ENCODE measurements around the gene RADIL.
A peak's percentile ranks its signal among the peaks of the same experiment; 100 is the strongest.

RADIL gene, protein sequence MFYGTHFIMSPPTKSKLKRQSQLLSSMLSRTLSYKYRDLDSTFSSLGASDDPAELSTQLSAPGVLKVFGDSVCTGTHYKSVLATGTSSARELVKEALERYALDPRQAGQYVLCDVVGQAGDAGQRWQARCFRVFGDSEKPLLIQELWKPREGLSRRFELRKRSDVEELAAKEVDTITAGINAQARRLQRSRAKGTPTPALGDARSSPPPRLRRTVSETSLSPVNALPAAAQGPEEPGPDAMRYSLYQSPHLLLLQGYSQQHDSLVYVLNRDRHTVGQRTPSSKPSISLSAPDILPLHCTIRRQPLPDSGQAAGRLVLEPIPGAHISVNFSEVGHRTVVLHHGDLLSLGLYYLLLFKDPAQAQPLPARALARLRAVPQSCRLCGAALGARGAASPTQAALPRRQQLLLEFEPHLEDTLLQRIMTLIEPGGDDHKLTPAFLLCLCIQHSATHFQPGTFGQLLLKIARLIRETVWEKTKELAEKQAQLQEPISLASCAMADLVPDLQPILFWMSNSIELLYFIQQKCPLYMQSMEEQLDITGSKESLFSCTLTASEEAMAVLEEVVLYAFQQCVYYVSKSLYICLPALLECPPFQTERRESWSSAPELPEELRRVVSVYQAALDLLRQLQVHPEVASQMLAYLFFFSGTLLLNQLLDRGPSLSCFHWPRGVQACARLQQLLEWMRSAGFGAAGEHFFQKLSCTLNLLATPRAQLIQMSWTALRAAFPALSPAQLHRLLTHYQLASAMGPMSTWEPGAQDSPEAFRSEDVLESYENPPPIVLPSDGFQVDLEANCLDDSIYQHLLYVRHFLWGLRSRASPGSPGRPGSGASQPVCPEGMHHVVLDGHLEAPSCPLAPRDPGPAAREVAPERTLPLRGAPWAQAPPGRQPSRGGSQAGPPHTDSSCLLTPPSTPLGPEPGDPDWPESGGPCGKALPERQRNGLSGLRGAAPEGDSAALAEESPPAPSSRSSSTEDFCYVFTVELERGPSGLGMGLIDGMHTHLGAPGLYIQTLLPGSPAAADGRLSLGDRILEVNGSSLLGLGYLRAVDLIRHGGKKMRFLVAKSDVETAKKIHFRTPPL
- total RNA-seq = 0 to 0.53 (median 0) reads per million in 9 experiments

DNA sequence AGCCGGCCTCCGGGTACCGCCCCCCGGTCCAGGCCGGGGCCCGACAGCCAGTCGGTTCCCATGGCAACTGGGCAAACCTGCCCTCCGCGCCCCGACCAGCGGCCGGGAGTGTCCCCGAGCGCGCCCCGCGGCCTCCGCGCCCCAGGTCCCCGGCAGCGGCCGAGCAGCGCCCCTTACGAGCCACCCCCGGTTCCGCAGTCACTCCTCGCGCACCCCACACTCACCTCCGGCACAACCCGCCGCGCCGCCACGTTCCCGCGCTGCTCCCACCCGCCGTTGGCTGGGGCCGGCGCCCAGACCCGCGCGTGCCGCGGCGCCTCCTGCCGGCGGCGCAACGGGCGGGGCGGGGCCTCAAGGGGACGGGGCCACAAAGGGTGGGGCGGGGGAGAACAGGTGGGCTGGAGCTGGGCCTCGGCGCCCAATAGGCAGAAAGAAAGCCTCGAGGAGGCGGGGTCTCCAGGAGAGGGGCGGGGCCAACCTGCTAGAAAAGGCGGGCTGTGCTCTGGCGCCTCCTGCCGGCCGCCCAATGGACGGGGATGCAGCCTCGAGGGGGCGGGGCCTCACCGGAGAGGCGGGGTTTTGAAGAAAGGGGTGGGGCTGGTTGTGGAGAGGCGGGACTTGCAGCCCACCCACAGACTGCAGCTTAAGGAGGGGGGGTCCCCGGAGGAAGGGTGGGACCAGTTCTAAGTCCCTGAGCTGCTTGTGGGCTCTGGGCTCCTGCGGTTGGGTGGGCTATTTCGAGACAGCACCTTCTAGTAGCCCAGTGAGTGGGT, at the start of gene RADIL:
Gene RADIL (minus strand): TSS at position 345 of the 773 bp plus-strand sequence. CDS start 5,577 bp downstream, outside the sequence.
- H3K27ac Mint-ChIP-seq = no peak within 1 kb of the TSS
- H3K4me3 Mint-ChIP-seq = peak within 1 kb of the TSS; percentile 48 to 63
- H3K9me3 Mint-ChIP-seq = no peaks in the 10 kb centered on the region
- DNase-seq (peak; percentile 73 to 82 (median 79)), ATAC-seq (replicated peaks) (peak; percentile 92)
- H3K36me3 Mint-ChIP-seq (ENCODE audit: insufficient read depth) = no peaks in the 10 kb centered on the region
- H3K4me1 Mint-ChIP-seq (ENCODE audit: low read depth in 2 of 2) = peaks cover 0 to 9% of the 10 kb centered on the region in 2 donors
- H3K27me3 Mint-ChIP-seq = peaks cover 31 to 64% of the 10 kb centered on the region in 2 donors

DNA sequence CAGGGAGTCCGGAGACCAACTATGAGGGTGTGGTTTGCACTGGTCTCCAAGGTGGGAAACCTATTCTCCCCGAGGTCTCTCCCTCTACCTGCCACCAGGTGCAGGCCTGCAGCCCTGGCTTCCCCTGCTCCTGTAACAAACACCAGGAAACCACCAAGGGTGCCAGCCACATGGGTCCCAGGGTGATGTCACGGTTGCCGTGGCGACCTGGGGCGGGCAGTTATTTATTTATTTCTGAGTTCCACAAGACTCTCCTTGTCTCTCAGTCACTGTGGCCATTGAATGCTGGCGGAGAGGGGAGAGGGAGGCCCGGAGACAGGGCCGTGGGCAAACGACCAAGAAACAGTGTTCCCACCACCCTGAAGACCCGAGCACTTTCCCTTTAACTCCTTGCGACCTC, 48.4 kb upstream of the RADIL start:
- Mint-ChIP-seq H3K36me3 (ENCODE audit: insufficient read depth) (no peaks in the 10 kb centered on the region), H3K27me3 (peaks cover 0 to 36% of the 10 kb centered on the region in 2 donors), H3K4me3 (no peak overlapping the region), H3K4me1 (ENCODE audit: low read depth in 2 of 2) (no peaks in the 10 kb centered on the region), H3K27ac (peak overlapping the region in 1 of 2 donors; percentile 29), H3K9me3 (no peaks in the 10 kb centered on the region)
- peak; percentile 17 for ATAC-seq (replicated peaks)
- no peak for DNase-seq

DNA sequence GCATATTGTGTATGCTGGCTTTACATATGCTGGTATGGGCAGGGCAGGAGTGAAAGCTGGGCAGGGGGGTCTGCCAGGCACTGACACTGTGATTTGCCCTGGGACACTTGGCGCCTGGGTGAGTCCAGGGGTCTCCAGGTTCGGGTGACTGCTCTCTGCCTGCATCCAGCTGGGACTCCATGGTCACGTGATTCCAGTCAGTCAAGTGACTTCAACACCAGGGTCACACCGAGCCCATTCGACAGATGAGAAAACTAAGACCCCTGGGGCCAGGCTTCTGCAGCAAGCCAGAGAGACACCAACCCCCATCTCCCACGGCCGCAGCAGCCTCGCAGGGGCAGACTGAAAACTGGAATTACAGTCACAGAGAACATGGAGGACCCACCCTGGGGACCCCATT, 45.5 kb upstream of the RADIL start:
- Mint-ChIP-seq H3K27ac (no peak overlapping the region), H3K4me3 (no peak overlapping the region), H3K4me1 (ENCODE audit: low read depth in 2 of 2) (no peaks in the 10 kb centered on the region), H3K9me3 (no peaks in the 10 kb centered on the region), H3K27me3 (peaks cover 0 to 37% of the 10 kb centered on the region in 2 donors), H3K36me3 (ENCODE audit: insufficient read depth) (no peaks in the 10 kb centered on the region)
- no peak for DNase-seq
- no peak for ATAC-seq (replicated peaks)

DNA sequence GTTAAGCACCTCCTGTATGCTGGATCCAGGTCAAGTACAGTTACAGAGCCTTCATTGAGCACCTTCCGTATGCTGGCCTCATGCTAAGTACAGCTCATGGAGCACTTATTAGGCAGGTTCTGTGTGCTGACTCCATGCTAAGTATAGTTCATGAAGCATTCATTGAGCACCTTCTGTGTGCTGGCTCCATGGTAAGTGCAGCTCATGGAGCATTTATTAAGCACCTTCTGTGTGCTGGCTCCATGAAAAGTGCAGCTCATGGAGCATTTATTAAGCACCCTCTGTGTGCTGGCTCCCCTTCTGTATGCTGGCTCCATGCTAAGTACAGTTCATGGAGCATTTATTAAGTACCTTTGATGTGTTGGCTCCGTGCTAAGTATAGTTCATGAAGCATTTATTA, 44.9 kb upstream of the RADIL start:
- Mint-ChIP-seq H3K27ac (no peak overlapping the region), H3K27me3 (peaks cover 0 to 37% of the 10 kb centered on the region in 2 donors), H3K9me3 (no peaks in the 10 kb centered on the region), H3K4me1 (ENCODE audit: low read depth in 2 of 2) (no peaks in the 10 kb centered on the region), H3K4me3 (no peak overlapping the region), H3K36me3 (ENCODE audit: insufficient read depth) (no peaks in the 10 kb centered on the region)
- ATAC-seq (replicated peaks) = no peak
- no peak for DNase-seq

DNA sequence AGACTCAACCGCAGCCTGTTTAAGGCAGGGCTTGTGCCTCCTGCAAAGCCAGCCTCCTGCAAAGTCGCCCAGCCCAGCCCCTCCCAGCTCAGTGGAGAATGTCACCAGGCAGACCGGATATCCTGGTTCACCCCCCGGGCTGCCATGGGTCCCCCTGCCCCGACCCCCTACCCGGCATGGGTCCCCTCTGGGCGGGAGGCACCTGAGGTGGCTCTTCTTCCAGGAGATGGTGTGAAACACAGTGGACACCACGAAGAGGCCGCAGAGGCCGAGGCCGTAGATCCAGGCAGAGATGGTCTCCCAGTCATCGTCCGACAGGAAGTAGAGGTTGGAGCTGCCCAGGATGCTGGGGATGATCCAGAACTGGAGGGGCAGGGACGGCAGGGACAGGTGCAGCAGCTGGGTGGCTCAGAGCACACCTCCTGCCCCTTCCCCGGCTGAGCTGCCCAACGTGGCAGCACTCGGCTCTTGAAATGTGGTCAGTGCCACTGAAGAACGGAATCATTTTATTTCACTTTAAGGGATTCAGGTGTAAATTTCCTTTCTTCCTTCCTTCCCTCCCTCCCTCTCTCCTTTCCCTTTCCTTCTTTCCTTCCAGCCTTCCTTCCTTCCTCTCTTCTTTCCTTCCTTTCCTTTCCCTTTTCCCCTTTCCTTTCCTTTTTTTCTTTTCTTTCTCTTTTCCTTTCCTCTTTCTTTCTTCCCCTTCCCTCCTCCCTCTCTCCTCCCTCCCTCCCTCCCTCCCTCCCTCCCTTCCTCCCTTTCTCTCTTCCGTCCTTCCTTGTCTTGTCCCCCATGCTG, 36.7 kb upstream of the RADIL start:
- ATAC-seq (replicated peaks) (no peak), DNase-seq (no peak)
- Mint-ChIP-seq H3K27me3 (peaks cover 0 to 38% of the 10 kb centered on the region in 2 donors), H3K4me1 (ENCODE audit: low read depth in 2 of 2) (no peaks in the 10 kb centered on the region), H3K27ac (no peak overlapping the region), H3K4me3 (no peak overlapping the region), H3K36me3 (ENCODE audit: insufficient read depth) (no peaks in the 10 kb centered on the region), H3K9me3 (no peaks in the 10 kb centered on the region)

DNA sequence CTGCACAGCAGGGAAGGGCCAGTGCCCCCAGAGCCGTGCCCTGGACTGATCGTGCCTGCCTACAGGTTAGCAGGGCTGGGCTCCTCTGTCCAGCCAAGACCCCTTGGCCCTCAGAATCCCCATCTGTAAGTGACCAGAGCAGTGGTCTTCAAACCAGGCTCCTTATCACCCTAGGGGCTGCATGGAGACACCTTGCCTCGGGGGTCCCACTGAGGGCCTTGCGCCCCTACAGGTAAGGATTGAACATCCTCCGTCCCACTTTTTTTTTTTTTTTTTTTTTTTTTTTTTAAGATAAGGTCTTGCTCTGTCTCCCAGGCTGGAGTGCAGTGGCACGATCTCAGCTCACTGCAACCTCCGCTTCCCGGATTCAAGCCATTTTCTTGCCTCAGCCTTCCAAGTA, 32.6 kb upstream of the RADIL start:
- peaks cover under 1 to 13% of the 10 kb centered on the region in 2 donors for H3K27me3 Mint-ChIP-seq
- DNase-seq (no peak), ATAC-seq (replicated peaks) (no peak)
- H3K36me3 Mint-ChIP-seq (ENCODE audit: insufficient read depth) = no peaks in the 10 kb centered on the region
- H3K27ac Mint-ChIP-seq = no peak overlapping the region
- H3K4me1 Mint-ChIP-seq (ENCODE audit: low read depth in 2 of 2) = no peaks in the 10 kb centered on the region
- H3K4me3 Mint-ChIP-seq = no peak overlapping the region
- H3K9me3 Mint-ChIP-seq = no peaks in the 10 kb centered on the region

DNA sequence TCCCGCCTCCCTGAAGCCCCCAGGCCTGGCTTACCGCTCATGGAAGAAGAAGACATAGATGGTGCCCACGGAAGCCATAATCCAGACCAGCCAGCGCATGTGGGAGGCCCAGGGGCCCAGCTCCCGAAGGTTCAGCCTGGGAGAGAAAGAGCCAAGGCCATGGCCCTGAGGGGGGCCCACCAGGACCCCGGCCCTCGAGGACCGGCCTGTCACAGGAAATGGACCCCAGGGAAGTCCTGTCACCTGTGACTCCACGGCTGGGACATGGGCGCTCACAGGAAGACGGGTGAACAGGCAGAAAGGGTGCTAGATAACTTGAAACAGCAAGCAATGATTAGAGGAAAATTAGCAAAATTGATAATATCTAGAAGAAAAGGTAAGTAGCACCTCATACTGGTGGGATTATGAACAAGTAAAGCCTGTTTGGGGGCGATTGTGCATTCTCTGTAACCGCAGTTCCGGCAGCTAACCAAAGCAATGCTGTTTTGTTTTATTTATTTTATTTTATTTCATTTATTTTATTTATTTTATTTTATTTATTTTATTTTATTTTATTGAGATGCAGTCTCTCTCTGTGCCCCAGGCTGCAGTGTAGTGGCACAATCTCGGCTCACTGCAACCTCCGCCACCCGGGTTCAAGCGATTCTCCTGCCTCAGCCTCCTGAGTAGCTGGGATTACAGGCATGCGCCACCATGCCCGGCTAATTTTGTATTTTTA, 27.8 kb upstream of the RADIL start:
- DNase-seq (no peak), ATAC-seq (replicated peaks) (no peak)
- Mint-ChIP-seq H3K9me3 (no peaks in the 10 kb centered on the region), H3K27me3 (peaks cover 8 to 26% of the 10 kb centered on the region in 2 donors), H3K4me3 (no peak overlapping the region), H3K27ac (no peak overlapping the region), H3K36me3 (ENCODE audit: insufficient read depth) (no peaks in the 10 kb centered on the region), H3K4me1 (ENCODE audit: low read depth in 2 of 2) (no peaks in the 10 kb centered on the region)

DNA sequence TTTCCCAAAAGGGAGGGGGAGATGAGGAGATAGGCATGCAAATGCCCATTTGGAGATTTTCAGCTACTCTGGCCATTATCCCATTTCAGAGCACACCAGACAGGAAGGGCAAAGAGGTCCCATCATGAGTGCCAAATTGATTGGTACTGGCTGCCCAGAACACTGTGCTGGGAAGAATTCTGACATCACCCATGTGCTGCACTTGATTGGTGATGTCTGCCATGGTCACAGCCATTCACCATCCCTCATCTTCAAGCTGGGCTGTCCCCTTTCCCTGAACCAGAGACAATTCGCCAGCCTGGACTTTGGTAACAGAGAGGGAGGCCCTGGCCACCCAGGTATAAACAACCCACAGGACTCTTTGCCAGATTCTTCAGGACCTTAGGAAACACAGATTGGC, 23.2 kb upstream of the RADIL start:
- Mint-ChIP-seq H3K9me3 (no peaks in the 10 kb centered on the region), H3K27me3 (peaks cover 33 to 60% of the 10 kb centered on the region in 2 donors), H3K36me3 (ENCODE audit: insufficient read depth) (no peaks in the 10 kb centered on the region), H3K4me3 (no peak overlapping the region), H3K4me1 (ENCODE audit: low read depth in 2 of 2) (no peaks in the 10 kb centered on the region), H3K27ac (no peak overlapping the region)
- ATAC-seq (replicated peaks) = no peak
- DNase-seq = no peak

DNA sequence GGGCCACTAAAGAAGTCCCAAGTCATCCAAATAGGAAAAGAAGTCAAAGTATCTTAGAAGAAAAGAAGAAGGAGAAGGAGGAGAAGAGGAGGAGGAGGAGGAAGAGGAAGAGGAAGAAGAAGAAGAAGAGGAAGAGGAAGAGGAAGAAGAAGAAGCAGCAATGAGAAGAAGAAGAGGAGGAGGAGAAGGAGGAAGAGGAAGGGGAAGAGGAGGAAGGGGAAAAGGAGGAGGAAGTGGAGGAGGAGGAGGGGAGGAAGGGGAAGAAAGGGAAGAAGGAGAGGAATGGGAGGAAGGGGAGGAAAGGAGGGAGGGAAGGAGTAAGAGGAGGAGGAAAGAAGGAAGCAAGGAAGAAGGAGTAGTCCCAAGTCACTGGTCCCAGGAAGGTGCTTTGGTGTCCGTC, 21.7 kb upstream of the RADIL start:
- no peak for ATAC-seq (replicated peaks)
- Mint-ChIP-seq H3K36me3 (ENCODE audit: insufficient read depth) (no peaks in the 10 kb centered on the region), H3K27ac (no peak overlapping the region), H3K9me3 (no peaks in the 10 kb centered on the region), H3K27me3 (peaks cover 31 to 58% of the 10 kb centered on the region in 2 donors), H3K4me3 (no peak overlapping the region), H3K4me1 (ENCODE audit: low read depth in 2 of 2) (no peaks in the 10 kb centered on the region)
- no peak for DNase-seq

DNA sequence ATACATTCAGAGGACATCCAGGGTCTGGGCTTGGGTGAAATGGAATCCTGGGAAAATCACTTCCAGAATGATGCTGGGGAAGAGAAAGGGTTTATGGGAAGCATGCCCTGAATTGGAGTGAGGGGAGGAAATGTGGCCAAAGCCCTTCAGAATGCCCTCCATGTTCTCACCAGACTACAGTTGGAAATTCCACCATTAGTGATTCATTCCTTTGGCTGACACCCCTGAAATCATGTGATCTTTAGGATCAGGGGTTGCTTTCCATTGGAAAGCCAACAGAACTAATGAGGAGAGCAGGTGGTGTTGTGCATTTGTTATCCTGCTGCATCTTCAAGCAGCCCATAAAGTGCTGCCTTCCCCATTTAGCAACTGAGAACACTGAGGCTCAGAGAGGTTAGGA, 20.8 kb upstream of the RADIL start:
- DNase-seq = no peak
- Mint-ChIP-seq H3K36me3 (ENCODE audit: insufficient read depth) (no peaks in the 10 kb centered on the region), H3K27me3 (peaks cover 31 to 62% of the 10 kb centered on the region in 2 donors), H3K4me3 (no peak overlapping the region), H3K9me3 (no peaks in the 10 kb centered on the region), H3K4me1 (ENCODE audit: low read depth in 2 of 2) (no peaks in the 10 kb centered on the region), H3K27ac (no peak overlapping the region)
- ATAC-seq (replicated peaks) = no peak

DNA sequence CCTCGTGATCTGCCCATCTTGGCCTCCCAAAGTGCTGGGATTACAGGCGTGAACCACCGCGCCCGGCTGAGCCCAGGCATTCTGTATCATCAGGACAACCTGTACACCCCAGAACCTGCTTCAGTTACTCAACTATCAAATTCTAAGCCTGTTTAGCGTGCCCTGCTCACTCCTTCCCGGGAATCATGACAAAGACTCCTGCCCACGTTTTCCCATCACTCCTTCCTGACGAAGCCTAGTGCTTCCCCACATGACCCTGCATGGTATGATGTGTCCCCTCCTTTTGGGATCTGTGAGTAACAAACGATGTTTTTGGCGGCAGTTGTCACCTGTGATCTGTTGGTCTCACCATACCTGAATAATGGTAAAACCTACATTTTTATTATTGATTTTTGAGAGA, 12.2 kb upstream of the RADIL start:
- H3K36me3 Mint-ChIP-seq (ENCODE audit: insufficient read depth) = peaks cover 3% of the 10 kb centered on the region
- no peaks in the 10 kb centered on the region for H3K4me1 Mint-ChIP-seq (ENCODE audit: low read depth in 2 of 2)
- no peaks in the 10 kb centered on the region for H3K9me3 Mint-ChIP-seq
- DNase-seq (no peak), ATAC-seq (replicated peaks) (no peak)
- H3K4me3 Mint-ChIP-seq = no peak overlapping the region
- no peak overlapping the region for H3K27ac Mint-ChIP-seq
- peaks cover 21 to 31% of the 10 kb centered on the region in 2 donors for H3K27me3 Mint-ChIP-seq

DNA sequence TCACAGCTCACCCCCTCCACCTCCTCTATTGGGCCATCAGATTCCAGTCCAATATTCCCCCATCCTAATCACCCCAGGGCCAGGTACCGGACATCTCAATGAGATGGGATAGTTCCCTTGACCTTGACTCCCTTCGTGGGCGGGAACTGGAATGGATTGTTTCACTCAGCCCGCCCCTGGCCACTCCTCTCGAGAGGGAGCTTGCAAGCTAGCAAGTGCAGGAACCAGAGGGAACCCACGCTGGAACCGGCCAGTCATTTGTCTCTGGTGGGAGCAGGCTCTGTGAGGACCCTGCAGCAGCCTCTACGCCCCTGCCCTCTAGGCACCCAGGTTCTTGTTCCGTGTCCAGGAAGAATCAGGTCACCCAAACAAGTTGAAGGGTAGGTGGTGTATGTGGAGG, 11.0 kb upstream of the RADIL start:
- ATAC-seq (replicated peaks) (no peak), DNase-seq (no peak)
- Mint-ChIP-seq H3K9me3 (no peaks in the 10 kb centered on the region), H3K4me3 (no peak overlapping the region), H3K27me3 (peaks cover 29 to 30% of the 10 kb centered on the region in 2 donors), H3K27ac (no peak overlapping the region), H3K4me1 (ENCODE audit: low read depth in 2 of 2) (no peaks in the 10 kb centered on the region), H3K36me3 (ENCODE audit: insufficient read depth) (peaks cover 3% of the 10 kb centered on the region)
